DMS53 (cell line): ENCODE results near the gene GOT1.

Source experiments
- DNase-seq: peaks from one replicate; lab custom pipeline; 2025; lab: John Stamatoyannopoulos, UW

Gene GOT1

DNA sequence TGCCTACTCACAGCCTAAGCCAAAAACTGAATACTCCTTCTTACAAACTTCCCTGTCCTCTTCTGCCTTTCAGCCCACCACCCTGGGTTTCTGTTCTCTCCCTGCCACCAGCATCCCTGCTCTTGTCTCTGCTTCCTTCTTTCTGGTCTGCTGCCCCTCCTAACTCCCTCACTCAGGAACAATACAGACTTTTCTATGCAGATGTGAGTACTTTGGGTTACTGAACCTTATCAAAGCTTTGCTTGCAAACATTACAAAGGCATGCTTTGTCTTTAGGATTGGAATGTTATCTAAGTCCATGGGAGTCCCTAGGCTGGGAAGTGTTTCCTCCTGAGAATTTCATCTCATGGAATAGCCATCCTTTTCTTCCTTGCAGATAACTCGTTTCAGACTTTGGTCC, 72.3 kb downstream of the GOT1 start:
- no peak for DNase-seq

DNA sequence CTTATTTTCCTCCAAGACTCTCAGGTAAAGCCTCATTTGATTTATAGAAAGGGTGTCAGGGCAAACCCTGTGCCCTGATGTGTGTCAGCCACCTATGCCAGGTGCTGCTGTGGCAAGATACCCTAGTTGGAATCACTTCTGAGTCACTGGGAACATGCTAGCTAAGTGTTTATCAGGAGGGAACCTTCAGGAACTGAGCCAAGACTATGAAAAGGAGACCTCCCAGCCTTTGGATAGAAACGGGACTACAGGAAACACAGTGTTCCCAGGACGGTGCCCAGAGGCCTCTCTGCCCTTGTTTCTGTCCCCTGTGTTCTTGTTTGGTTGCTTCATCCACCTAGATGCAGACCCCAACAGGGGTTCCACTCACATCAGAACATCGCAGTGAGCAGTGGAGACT, 72.7 kb downstream of the GOT1 start:
- no peak for DNase-seq

DNA sequence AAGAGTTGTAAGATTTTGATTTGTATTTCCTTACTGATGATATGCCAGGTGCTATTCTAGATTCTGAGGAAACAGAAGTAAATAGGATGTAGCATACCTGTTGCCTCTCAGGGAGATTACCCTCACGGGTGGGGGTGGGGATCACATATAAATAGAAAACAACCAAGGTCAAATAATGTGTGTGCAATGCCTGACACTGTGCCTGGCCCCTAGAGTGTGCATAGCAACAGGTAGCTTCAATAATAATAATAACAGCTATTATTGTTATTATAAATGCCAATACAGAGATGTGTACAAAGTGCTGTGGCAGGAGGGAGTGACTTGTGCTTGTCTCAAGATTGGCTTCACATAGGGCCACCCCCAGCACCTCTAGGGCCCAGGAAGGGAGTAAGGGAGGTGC, 77.2 kb downstream of the GOT1 start:
- DNase-seq: no peak

DNA sequence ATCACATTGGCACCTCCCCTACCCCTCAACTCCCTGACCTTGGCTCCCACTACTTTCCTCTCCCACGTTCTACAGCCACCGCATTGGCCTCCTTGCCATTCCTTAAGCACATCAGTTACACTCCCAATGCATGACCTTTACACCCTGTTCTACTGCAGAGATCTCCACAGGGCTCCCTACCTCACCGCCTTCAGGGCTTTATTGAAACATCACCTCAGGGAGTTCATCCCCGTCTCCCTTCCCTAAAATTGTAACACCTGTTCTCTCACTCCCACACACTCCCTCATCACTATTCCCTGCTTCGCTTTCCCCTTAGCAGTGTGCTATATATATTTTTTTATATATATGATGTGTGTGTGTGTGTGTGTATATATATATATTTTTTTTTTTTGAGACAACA, 82.8 kb downstream of the GOT1 start:
- DNase-seq: no peak
